HEK293T (cell line): Measurements from ENCODE around the gene SLC1A6.

Experiments
- CTBP1 ChIP-seq: fragments of 450-650 bp; IDR thresholded peaks from 2 replicates; pipeline ENCODE4 v1.6.1; 2016; ENCODE audit warnings: borderline replicate concordance
- FOXA1 ChIP-seq: fragments of 450-650 bp; IDR thresholded peaks from 2 replicates; pipeline ENCODE4 v1.6.1; 2016; ENCODE audit warnings: mild to moderate bottlenecking
- FOXK2 ChIP-seq: fragments of 450-650 bp; IDR thresholded peaks from 2 replicates; pipeline ENCODE4 v1.6.1; 2016; ENCODE audit warnings: mild to moderate bottlenecking
- HDGF ChIP-seq: fragments of 450-650 bp; IDR thresholded peaks from 2 replicates; pipeline ENCODE4 v1.6.1; 2017; ENCODE audit warnings: antibody characterized with exemption, borderline replicate concordance
- SP1 ChIP-seq: fragments of 450-650 bp; IDR thresholded peaks from 2 replicates; pipeline ENCODE4 v1.6.1; 2017
- SUZ12 ChIP-seq: fragments of 450-650 bp; IDR thresholded peaks from 2 replicates; pipeline ENCODE4 v1.6.1; 2016; ENCODE audit warnings: mild to moderate bottlenecking

DNA sequence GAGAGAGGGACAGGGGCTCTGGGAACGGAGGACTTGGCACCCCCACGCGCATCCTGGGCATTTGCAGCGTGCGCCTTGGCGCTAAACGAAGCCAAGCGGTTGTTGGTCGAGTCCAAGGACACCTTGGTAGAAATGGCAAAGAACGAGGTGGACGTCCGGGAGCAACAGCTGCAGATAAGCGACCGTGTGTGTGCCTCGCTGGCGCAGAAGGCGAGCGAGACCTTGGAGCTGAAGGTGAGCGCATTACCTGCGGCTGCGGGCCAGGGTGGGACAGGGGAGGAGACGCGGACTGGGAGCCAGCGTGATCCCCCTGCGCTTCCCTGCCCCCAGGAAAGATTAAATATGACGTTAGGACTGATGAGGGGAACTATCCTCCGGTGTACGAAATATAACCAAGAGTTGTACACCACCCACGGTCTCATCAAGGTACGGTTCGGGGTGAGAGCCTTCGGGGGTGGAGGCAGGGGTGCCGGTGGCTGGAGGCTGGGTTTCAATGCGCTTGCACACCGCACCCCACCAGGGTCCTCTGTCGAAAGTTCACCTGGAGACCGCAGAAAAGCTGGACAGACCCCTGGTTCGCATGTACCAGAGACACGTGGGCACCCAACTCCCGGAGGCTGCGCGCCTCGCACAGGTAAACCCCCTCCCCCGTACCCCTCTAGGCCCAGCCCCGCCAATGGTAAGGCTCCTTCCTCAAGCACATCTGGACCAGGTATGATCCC lies 41.8 kb upstream of the SLC1A6 start:
- TF ChIP-seq SP1 (no peak), CTBP1 (no peak), HDGF (no peak), FOXA1 (no peak), FOXK2 (no peak), SUZ12 (no peak)
